Neural progenitor cell (in vitro differentiated cells): ENCODE measurements around the gene PCDHB3.

Source experiments
- EZH2 ChIP-seq: fragments of 200-600 bp; sonication (generic); IDR thresholded peaks from 2 replicates; pipeline ENCODE4 v1.6.1; 2017; ENCODE audit warnings: antibody characterized with exemption, mild to moderate bottlenecking, moderate library complexity
- EZH2phosphoT487 ChIP-seq: fragments of 200-600 bp; sonication (generic); IDR thresholded peaks from 2 replicates; pipeline ENCODE4 v1.6.1; 2017; ENCODE audit warnings: antibody characterized with exemption
- TF ChIP-seq, protein P1 (sequence below): fragments of 200-600 bp; sonication (generic); IDR thresholded peaks from 2 replicates; pipeline ENCODE4 v1.5.1; 2017; ENCODE audit warnings: antibody characterized with exemption, mild to moderate bottlenecking

DNA sequence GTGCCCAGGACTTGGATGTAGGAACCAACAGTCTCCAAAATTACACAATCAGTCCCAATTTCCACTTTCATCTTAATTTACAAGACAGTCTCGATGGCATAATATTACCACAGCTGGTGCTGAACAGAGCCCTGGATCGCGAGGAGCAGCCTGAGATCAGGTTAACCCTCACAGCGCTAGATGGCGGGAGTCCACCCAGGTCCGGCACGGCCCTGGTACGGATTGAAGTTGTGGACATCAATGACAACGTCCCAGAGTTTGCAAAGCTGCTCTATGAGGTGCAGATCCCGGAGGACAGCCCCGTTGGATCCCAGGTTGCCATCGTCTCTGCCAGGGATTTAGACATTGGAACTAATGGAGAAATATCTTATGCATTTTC lies 5.0 kb upstream of the PCDHB3 start:
- TF ChIP-seq, protein P1, sequence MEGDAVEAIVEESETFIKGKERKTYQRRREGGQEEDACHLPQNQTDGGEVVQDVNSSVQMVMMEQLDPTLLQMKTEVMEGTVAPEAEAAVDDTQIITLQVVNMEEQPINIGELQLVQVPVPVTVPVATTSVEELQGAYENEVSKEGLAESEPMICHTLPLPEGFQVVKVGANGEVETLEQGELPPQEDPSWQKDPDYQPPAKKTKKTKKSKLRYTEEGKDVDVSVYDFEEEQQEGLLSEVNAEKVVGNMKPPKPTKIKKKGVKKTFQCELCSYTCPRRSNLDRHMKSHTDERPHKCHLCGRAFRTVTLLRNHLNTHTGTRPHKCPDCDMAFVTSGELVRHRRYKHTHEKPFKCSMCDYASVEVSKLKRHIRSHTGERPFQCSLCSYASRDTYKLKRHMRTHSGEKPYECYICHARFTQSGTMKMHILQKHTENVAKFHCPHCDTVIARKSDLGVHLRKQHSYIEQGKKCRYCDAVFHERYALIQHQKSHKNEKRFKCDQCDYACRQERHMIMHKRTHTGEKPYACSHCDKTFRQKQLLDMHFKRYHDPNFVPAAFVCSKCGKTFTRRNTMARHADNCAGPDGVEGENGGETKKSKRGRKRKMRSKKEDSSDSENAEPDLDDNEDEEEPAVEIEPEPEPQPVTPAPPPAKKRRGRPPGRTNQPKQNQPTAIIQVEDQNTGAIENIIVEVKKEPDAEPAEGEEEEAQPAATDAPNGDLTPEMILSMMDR, result no peak
- TF ChIP-seq EZH2 (no peak), EZH2phosphoT487 (no peak)
